ENCODE data around the gene NSD1. TPM values are rescaled to one million over a fixed set of nuclear protein-coding genes. Genes with fewer than 3 reads are reported as not detected.
A peak's percentile ranks its signal among the peaks of the same experiment; 100 is the strongest.

Gene NSD1
- total and polyA plus RNA-seq, 10 of the 15 experiments (the other 5 are each of a cell fraction or from before 2014, with no cell fraction given): 7.0 to 57.9 (median 30.4) TPM

- POLR2A ChIA-PET: interaction anchor here (1.2 to 1.3 kb wide), 2 partner anchors 8 to 810 kb away, joined by 3 to 4 read pairs; no protein-coding TSS in a partner anchor
- no TSS peak for BruUV-seq (replicated peaks)
- intact Hi-C loops (cut with micrococcal nuclease; ENCODE audit: unreplicated experiment) (loop anchor here (5.0 to 10.0 kb wide), 3 partner anchors 167 to 291 kb away; partner anchors contain the start of gene TMED9), in situ Hi-C loops (cut with MboI) (no loop called here)
- FAIRE-seq: no peak
- Histone ChIP-seq H3K4me3 (peak overlapping the region; percentile 75), H4K20me1 (ENCODE audit: control insufficient read depth, insufficient read depth) (no peaks in the 10 kb centered on the region), H2AFZ (ENCODE audit: control insufficient read depth, low read depth, low read length) (peak overlapping the region; percentile 46), H3K27me3 (replicated peaks in 1 of 2; ENCODE audit: control insufficient read depth in 2 of 2, insufficient read depth in 2 of 2, low read length in 1 of 2) (no peaks in the 10 kb centered on the region), H3K27ac (ENCODE audit: control insufficient read depth, insufficient read depth) (peak overlapping the region; percentile 90), H3K4me2 (ENCODE audit: control insufficient read depth, insufficient read depth) (peak overlapping the region; percentile 94), H3K36me3 (ENCODE audit: control insufficient read depth in 2 of 2, insufficient read depth in 2 of 2, low read length in 1 of 2) (peaks cover 5 to 20% of the 10 kb centered on the region in 2 experiments), H3K79me2 (ENCODE audit: control insufficient read depth, insufficient read depth, low read length) (peaks cover 48% of the 10 kb centered on the region), H3K9ac (ENCODE audit: control insufficient read depth, insufficient read depth, low read length) (peak overlapping the region; percentile 72), H3K9me3 (replicated peaks; ENCODE audit: control insufficient read depth, insufficient read depth, low read length) (no peaks in the 10 kb centered on the region), H3K4me1 (ENCODE audit: control insufficient read depth, insufficient read depth, low read length) (peaks cover 42% of the 10 kb centered on the region)
- TF ChIP-seq KLF5 (IDR thresholded peaks at IDR 0.05; ENCODE audit: partially characterized antibody) (peak; percentile 53), ZNF24 (IDR thresholded peaks at IDR 0.05) (no peak)
- no peak for DNase-seq (ENCODE audit: low read depth, low spot score)
- under 1% methylated on average over 24 of the region's 25 CpGs for WGBS (ENCODE audit: insufficient coverage, insufficient replicate concordance, low lambda C conversion rate, missing lambda C conversion rate)
- ATAC-seq: no peak; the same call in 2 of the 3 replicates
- RAD21 ChIA-PET (ENCODE audit: unreplicated experiment): interaction anchor here (1.3 kb wide), 1 partner anchor 10 kb away, joined by 3 read pairs; no protein-coding TSS in a partner anchor
- SMC1A ChIA-PET (ENCODE audit: uncharacterized antibody, unreplicated experiment): interaction anchor here (1.0 kb wide), 1 partner anchor 190 kb away, joined by 7 read pairs; no protein-coding TSS in a partner anchor
- CTCF ChIA-PET: interaction anchor here (1.9 to 3.6 kb wide), 2 partner anchors 85 to 190 kb away, joined by 6 to 35 read pairs; no protein-coding TSS in a partner anchor
These were observed 170.4 kb downstream of the NSD1 start for GRCh38 chr5:177303925-177304391.

- Histone ChIP-seq H3K79me2 (ENCODE audit: control insufficient read depth, insufficient read depth, low read length) (peaks cover 48% of the 10 kb centered on the region), H3K4me3 (peak overlapping the region; percentile 75), H3K4me1 (ENCODE audit: control insufficient read depth, insufficient read depth, low read length) (peaks cover 38% of the 10 kb centered on the region), H3K27me3 (replicated peaks in 1 of 2; ENCODE audit: control insufficient read depth in 2 of 2, insufficient read depth in 2 of 2, low read length in 1 of 2) (no peaks in the 10 kb centered on the region), H3K4me2 (ENCODE audit: control insufficient read depth, insufficient read depth) (peak overlapping the region; percentile 94), H2AFZ (ENCODE audit: control insufficient read depth, low read depth, low read length) (no peak overlapping the region), H3K9me3 (replicated peaks; ENCODE audit: control insufficient read depth, insufficient read depth, low read length) (no peaks in the 10 kb centered on the region), H3K27ac (ENCODE audit: control insufficient read depth, insufficient read depth) (peak overlapping the region; percentile 90), H3K9ac (ENCODE audit: control insufficient read depth, insufficient read depth, low read length) (peak overlapping the region; percentile 72), H3K36me3 (ENCODE audit: control insufficient read depth in 2 of 2, insufficient read depth in 2 of 2, low read length in 1 of 2) (peaks cover 7 to 17% of the 10 kb centered on the region in 2 experiments), H4K20me1 (ENCODE audit: control insufficient read depth, insufficient read depth) (no peaks in the 10 kb centered on the region)
- ATAC-seq (peak; percentile 34), FAIRE-seq (no peak), DNase-seq (ENCODE audit: low read depth, low spot score) (no peak)
- BruUV-seq (replicated peaks): TSS peak; percentile 82
- CTCF ChIA-PET: interaction anchor here (0.7 to 1.9 kb wide), 3 partner anchors 14 to 196 kb away, joined by 3 to 6 read pairs (median 3); no protein-coding TSS in a partner anchor
- WGBS (ENCODE audit: insufficient coverage, insufficient replicate concordance, low lambda C conversion rate, missing lambda C conversion rate): 1% methylated on average over 17 of the region's 19 CpGs
- TF ChIP-seq NR2F1 (conservative IDR thresholded peaks at IDR 0.05): peak; percentile 24; the same call in 1 of the 2 replicates
- no peak for TF ChIP-seq LARP7 (IDR thresholded peaks at IDR 0.05)
- peak; percentile 9; the same call in 1 of the 2 replicates for TF ChIP-seq RUNX3 (IDR thresholded peaks at IDR 0.05; ENCODE audit: low read length)
- 0 out of 2 replicates have a peak, but pooled peaks have one; percentile 37 for TF ChIP-seq MXI1 (IDR thresholded peaks at IDR 0.05; ENCODE audit: low read depth, low read length)
- 0 out of 2 replicates have a peak, but pooled peaks have one; percentile 41 for TF ChIP-seq POLR2AphosphoS5 (IDR thresholded peaks at IDR 0.05; ENCODE audit: low read length)
- in situ Hi-C loops (cut with MboI): no loop called here
- RAD21 ChIA-PET (ENCODE audit: unreplicated experiment): interaction anchor here (0.6 to 1.3 kb wide), 3 partner anchors 9 to 191 kb away, joined by 3 to 5 read pairs (median 5); no protein-coding TSS in a partner anchor
- intact Hi-C loops (cut with micrococcal nuclease; ENCODE audit: unreplicated experiment): loop anchor here (5.0 to 10.0 kb wide), 3 partner anchors 167 to 290 kb away; partner anchors contain the start of gene TMED9
- POLR2A ChIA-PET: interaction anchor here (0.6 to 0.8 kb wide), 7 partner anchors 47 to 244 kb away, joined by 3 to 9 read pairs (median 5); partner anchors contain the start of gene LMAN2
- SMC1A ChIA-PET (ENCODE audit: uncharacterized antibody, unreplicated experiment): interaction anchor here (1.0 kb wide), 1 partner anchor 190 kb away, joined by 7 read pairs; no protein-coding TSS in a partner anchor
These were observed 171.0 kb downstream of the NSD1 start for GRCh38 chr5:177304392-177305119.
